GM13976 (cell line): ENCODE measurements around the gene SLC25A25.
"Not testable (repeated sequence)": the region's sequence is repeated elsewhere in the genome, so short reads cannot be mapped to it uniquely, and the experiment has no call there.

Experiments used
- DNase-seq: peaks from one replicate; pipeline ENCODE4 v3.0.0; 2012; ENCODE audit warnings: low spot score
- in situ Hi-C: fragments of 300-500 bp; cut with MboI; formaldehyde crosslinking; loops from one replicate; pipeline ENCODE4 v1.12.0; 2022; ENCODE audit warnings: low sequenced_read_pairs, mixed read lengths, inconsistent platforms; ENCODE audit not compliant: unreplicated experiment
- TF ChIP-seq, protein P1 (sequence below): IDR thresholded peaks from 2 replicates; pipeline ENCODE4 v1.5.1; 2012; ENCODE audit warnings: borderline replicate concordance, mild to moderate bottlenecking; ENCODE audit not compliant: insufficient read depth; ENCODE audit errors: extremely low read depth, missing control alignments, control extremely low read depth

SLC25A25 gene

DNA sequence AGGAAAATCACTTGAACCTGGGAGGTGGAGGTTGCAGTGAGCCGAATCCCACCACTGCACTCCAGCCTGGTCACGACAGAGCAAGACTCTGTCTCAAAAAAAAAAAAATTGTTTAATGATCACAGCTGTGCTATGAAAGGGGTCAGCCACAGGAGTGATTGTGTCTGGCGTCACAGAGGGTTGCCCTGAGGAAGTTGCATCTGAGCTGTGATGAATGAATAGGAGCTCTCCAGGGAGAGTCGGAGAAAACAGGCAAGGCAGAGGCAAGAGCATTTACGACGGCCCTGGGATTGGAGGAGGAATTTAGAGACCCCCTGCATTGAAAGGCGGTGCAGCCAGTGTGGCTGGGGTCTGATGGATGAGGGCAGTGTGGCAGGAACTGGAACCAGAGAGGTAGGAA lies 26.0 kb upstream of the SLC25A25 start:
- in situ Hi-C loops = loop anchor here (25.0 kb wide), 1 partner anchor 105 kb away; the partner anchor contains the start of genes DPM2 and PIP5KL1
- TF ChIP-seq, protein P1, sequence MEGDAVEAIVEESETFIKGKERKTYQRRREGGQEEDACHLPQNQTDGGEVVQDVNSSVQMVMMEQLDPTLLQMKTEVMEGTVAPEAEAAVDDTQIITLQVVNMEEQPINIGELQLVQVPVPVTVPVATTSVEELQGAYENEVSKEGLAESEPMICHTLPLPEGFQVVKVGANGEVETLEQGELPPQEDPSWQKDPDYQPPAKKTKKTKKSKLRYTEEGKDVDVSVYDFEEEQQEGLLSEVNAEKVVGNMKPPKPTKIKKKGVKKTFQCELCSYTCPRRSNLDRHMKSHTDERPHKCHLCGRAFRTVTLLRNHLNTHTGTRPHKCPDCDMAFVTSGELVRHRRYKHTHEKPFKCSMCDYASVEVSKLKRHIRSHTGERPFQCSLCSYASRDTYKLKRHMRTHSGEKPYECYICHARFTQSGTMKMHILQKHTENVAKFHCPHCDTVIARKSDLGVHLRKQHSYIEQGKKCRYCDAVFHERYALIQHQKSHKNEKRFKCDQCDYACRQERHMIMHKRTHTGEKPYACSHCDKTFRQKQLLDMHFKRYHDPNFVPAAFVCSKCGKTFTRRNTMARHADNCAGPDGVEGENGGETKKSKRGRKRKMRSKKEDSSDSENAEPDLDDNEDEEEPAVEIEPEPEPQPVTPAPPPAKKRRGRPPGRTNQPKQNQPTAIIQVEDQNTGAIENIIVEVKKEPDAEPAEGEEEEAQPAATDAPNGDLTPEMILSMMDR = no peak
- DNase-seq = no peak

DNA sequence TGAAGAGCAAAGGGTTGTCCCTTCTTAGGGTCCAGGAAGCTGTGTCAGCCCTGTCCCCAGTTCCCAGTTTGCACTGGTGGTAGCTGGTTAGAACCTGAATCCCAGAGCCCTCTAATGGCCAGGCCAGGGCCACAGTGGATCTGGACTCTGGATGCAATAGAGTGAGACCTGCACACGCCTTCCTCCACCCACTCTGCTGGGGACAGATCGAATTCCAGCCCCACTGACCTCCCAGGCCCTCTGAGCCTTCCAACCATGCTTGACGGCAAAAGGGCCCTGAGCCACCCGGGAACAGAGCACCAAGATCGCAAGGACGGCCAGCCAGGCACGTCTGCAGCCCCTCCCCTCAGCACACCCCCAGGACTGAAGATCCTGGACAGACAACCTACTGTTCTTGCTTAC lies 24.6 kb upstream of the SLC25A25 start:
- no peak for DNase-seq
- in situ Hi-C loops = loop anchor here (25.0 kb wide), 1 partner anchor 106 kb away; the partner anchor contains the start of genes DPM2 and PIP5KL1
- TF ChIP-seq, protein P1 = no peak

DNA sequence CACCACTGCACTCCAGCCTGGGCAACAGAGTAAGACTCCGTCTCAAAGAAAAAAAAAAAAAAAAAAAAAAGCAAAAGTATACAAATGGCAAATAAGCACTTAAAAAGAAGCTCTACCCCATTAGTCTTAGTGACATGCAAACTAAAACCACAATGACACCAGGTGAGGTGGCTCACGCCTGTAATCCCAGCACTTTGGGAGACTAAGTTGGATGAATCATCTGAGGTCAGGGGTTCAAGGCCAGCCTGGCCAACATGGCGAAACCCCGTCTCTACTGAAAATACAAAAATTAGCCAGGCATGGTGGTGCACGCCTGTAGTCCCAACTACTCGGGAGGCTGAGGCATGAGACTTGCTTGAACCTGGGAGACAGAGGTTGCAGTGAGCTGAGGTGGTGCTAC lies 22.6 kb upstream of the SLC25A25 start:
- in situ Hi-C loops = loop anchor here (25.0 kb wide), 1 partner anchor 108 kb away; the partner anchor contains the start of genes DPM2 and PIP5KL1
- DNase-seq = not testable (repeated sequence)

DNA sequence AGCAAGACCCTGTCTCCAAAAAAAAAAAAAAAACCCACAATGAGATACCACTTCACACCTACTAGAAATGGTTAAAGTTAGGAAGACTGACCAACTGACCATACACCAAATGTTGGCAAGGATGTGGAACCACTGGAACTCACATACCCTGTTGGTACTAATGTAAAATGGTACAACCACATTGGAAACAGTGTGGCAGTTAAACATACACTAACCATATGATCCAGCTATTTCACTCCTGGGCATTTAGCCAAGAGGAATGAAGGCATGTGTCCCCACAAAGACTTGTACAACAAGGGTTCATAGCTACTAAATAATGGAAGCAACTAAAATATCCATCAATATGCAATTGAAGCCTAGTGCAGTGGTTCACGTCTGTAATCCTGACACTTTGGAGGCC lies 22.2 kb upstream of the SLC25A25 start:
- in situ Hi-C loops = loop anchor here (25.0 kb wide), 1 partner anchor 109 kb away; the partner anchor contains the start of genes DPM2 and PIP5KL1
- TF ChIP-seq, protein P1 = no peak

DNA sequence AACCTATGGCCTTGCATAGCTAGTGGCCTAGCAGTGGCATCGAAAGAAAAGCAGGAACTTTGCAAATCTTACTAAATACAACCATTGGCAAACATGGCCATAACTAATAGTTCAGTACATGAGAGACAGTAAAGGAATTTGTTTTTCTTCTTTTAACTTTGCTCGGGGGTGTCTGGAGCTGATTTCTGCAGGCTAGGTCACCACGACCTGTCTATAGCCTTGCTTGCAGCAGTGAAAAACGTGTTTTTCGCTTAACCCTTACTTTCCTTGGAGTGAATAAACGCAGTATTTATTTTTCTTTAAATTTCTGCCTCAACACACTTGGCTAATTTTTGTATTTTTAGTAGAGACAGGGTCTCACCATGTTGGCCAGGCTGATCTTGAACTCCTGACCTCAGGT lies 20.8 kb upstream of the SLC25A25 start:
- TF ChIP-seq, protein P1 = no peak
- DNase-seq = no peak
- in situ Hi-C loops = loop anchor here (25.0 kb wide), 1 partner anchor 110 kb away; the partner anchor contains the start of genes DPM2 and PIP5KL1

More for the DNA sequence above, 22.2 kb upstream of the SLC25A25 start:
- no peak for DNase-seq

DNA sequence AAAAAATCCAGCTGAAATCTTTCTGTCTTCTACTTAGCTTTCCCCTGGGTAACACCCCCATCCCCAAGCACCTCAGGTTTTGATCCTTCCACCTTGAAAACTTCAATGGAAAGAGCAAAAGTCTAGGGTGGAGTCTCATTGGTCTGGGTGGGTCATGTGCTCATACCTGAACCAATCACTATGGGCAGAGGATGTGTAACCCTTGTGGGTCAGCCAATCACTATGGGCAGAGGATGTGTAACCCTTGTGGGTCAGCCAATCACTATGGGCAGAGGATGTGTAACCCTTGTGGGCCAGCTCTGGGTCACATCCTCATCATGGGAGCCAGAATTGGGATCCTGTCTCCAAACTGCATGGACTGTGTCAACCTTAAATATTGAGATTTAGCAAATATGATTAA lies 19.4 kb upstream of the SLC25A25 start:
- TF ChIP-seq, protein P1 = no peak
- no peak for DNase-seq
- in situ Hi-C loops = loop anchor here (25.0 kb wide), 1 partner anchor 111 kb away; the partner anchor contains the start of genes DPM2 and PIP5KL1

DNA sequence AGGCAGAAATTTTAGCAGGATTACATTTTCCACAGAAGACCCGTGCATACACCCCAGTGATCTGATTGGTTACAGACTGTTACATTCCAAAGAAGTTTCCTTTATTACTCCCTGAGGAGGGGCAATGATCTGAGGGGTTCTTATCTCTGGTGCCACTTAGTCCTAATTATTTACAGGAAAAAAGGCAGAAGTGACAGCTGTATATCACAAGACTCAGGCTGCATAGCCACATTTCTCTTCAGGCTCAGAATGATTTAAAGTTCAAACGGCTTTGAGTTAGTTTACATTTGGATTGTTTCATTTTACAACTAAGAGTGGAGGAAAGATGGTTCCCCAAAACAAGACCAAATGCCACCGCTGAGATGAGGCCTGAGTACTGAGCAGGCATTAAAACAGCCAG lies 18.2 kb upstream of the SLC25A25 start:
- TF ChIP-seq, protein P1 = no peak
- no peak for DNase-seq
- in situ Hi-C loops = loop anchor here (25.0 kb wide), 1 partner anchor 113 kb away; the partner anchor contains the start of genes DPM2 and PIP5KL1
